Mucosa of rectum (tissue), 2 donors: Measurements from ENCODE around the gene DRGX.

Source experiments
- H3K27ac ChIP-seq, 2 donors: one replicate each; pipeline ENCODE4 v1.7.0; 2013; ENCODE audit warnings: inconsistent platforms in 2 of 2, low read depth in 2 of 2, low read length in 2 of 2
- H3K27me3 ChIP-seq, 2 donors: one replicate each; pipeline ENCODE4 v1.7.0; 2013; ENCODE audit warnings: low read length in 2 of 2; ENCODE audit not compliant: control insufficient read depth in 2 of 2, insufficient read depth in 2 of 2
- H3K36me3 ChIP-seq, 2 donors: one replicate each; pipeline ENCODE4 v1.7.0; 2013; ENCODE audit warnings: low read length in 2 of 2; ENCODE audit not compliant: control insufficient read depth in 2 of 2, insufficient read depth in 2 of 2
- H3K4me1 ChIP-seq, 2 donors: one replicate each; pipeline ENCODE4 v1.7.0; 2013; ENCODE audit warnings: low read length in 2 of 2, mild to moderate bottlenecking in 1 of 2; ENCODE audit not compliant: control insufficient read depth in 2 of 2, insufficient read depth in 2 of 2
- H3K4me3 ChIP-seq, 2 donors: one replicate each; pipeline ENCODE4 v1.7.0; 2013; ENCODE audit warnings: low read length in 2 of 2
- H3K9ac ChIP-seq, 2 donors: one replicate each; pipeline ENCODE4 v1.7.0; 2013; ENCODE audit warnings: low read length in 2 of 2, low read depth in 1 of 2, mild to moderate bottlenecking in 1 of 2
- H3K9me3 ChIP-seq, 2 donors: one replicate each; pipeline ENCODE4 v1.7.0; 2013; ENCODE audit warnings: low read length in 2 of 2; ENCODE audit not compliant: control insufficient read depth in 2 of 2
- donor health status: healthy.
- donor health status: Normal muscosa, but diverticular disease.

The DRGX gene

GRCh38 chr10:49347827-49348226, 48.1 kb downstream of the DRGX start:
- H3K36me3 ChIP-seq, result no peaks in the 10 kb centered on the region
- H3K4me3 ChIP-seq, result no peak overlapping the region
- no peaks in the 10 kb centered on the region for H3K27me3 ChIP-seq

GRCh38 chr10:49347342-49347741, 48.5 kb downstream of the DRGX start:
- H3K27ac ChIP-seq, result no peak overlapping the region

More at GRCh38 chr10:49347827-49348226, 48.1 kb downstream of the DRGX start:
- Histone ChIP-seq H3K27ac (no peak overlapping the region), H3K9me3 (peaks cover 2 to 3% of the 10 kb centered on the region in 2 donors), H3K4me1 (no peaks in the 10 kb centered on the region), H3K9ac (no peak overlapping the region)

GRCh38 chr10:49344840-49345239, 51.0 kb downstream of the DRGX start:
- H3K27ac ChIP-seq, result no peak overlapping the region
- H3K27me3 ChIP-seq, result no peaks in the 10 kb centered on the region
- no peaks in the 10 kb centered on the region for H3K36me3 ChIP-seq

More at GRCh38 chr10:49347342-49347741, 48.5 kb downstream of the DRGX start:
- no peaks in the 10 kb centered on the region for H3K4me1 ChIP-seq
- H3K9me3 ChIP-seq, result peaks cover 2 to 3% of the 10 kb centered on the region in 2 donors
- H3K27me3 ChIP-seq, result no peaks in the 10 kb centered on the region
- H3K4me3 ChIP-seq, result no peak overlapping the region
- no peaks in the 10 kb centered on the region for H3K36me3 ChIP-seq
- no peak overlapping the region for H3K9ac ChIP-seq

GRCh38 chr10:49338604-49339003, 57.3 kb downstream of the DRGX start:
- no peaks in the 10 kb centered on the region for H3K9me3 ChIP-seq
- no peak overlapping the region for H3K4me3 ChIP-seq
- H3K27me3 ChIP-seq, result no peaks in the 10 kb centered on the region
- no peak overlapping the region for H3K27ac ChIP-seq
- H3K9ac ChIP-seq, result no peak overlapping the region
- no peaks in the 10 kb centered on the region for H3K36me3 ChIP-seq
- H3K4me1 ChIP-seq, result no peaks in the 10 kb centered on the region

More at GRCh38 chr10:49344840-49345239, 51.0 kb downstream of the DRGX start:
- Histone ChIP-seq H3K4me1 (no peaks in the 10 kb centered on the region), H3K9me3 (no peaks in the 10 kb centered on the region), H3K4me3 (no peak overlapping the region), H3K9ac (no peak overlapping the region)

- Histone ChIP-seq H3K27ac (no peak overlapping the region), H3K9me3 (no peaks in the 10 kb centered on the region), H3K4me3 (no peak overlapping the region), H3K4me1 (no peaks in the 10 kb centered on the region), H3K27me3 (no peaks in the 10 kb centered on the region), H3K9ac (no peak overlapping the region), H3K36me3 (no peaks in the 10 kb centered on the region)
These were observed 60.4 kb downstream of the DRGX start for GRCh38 chr10:49335364-49335972.

- no peak overlapping the region for H3K4me3 ChIP-seq
- H3K36me3 ChIP-seq, result no peaks in the 10 kb centered on the region
- H3K9ac ChIP-seq, result no peak overlapping the region
- H3K27ac ChIP-seq, result no peak overlapping the region
- H3K4me1 ChIP-seq, result no peaks in the 10 kb centered on the region
- no peaks in the 10 kb centered on the region for H3K9me3 ChIP-seq
- no peaks in the 10 kb centered on the region for H3K27me3 ChIP-seq
These were observed 60.9 kb downstream of the DRGX start for GRCh38 chr10:49334964-49335363.

- Histone ChIP-seq H3K27me3 (no peaks in the 10 kb centered on the region), H3K4me3 (no peak overlapping the region), H3K4me1 (no peaks in the 10 kb centered on the region), H3K9me3 (no peaks in the 10 kb centered on the region), H3K36me3 (no peaks in the 10 kb centered on the region), H3K9ac (no peak overlapping the region), H3K27ac (no peak overlapping the region)
These were observed 62.7 kb downstream of the DRGX start for GRCh38 chr10:49333192-49333591.

GRCh38 chr10:49332768-49333167, 63.1 kb downstream of the DRGX start:
- Histone ChIP-seq H3K4me1 (no peaks in the 10 kb centered on the region), H3K9me3 (no peaks in the 10 kb centered on the region), H3K9ac (no peak overlapping the region), H3K27ac (no peak overlapping the region), H3K27me3 (no peaks in the 10 kb centered on the region), H3K36me3 (no peaks in the 10 kb centered on the region), H3K4me3 (no peak overlapping the region)

- Histone ChIP-seq H3K4me1 (no peaks in the 10 kb centered on the region), H3K9ac (no peak overlapping the region), H3K27ac (no peak overlapping the region), H3K27me3 (no peaks in the 10 kb centered on the region), H3K9me3 (no peaks in the 10 kb centered on the region), H3K36me3 (no peaks in the 10 kb centered on the region), H3K4me3 (no peak overlapping the region)
These were observed 63.6 kb downstream of the DRGX start for GRCh38 chr10:49332333-49332732.

- no peak overlapping the region for H3K4me3 ChIP-seq
- no peak overlapping the region for H3K27ac ChIP-seq
- no peaks in the 10 kb centered on the region for H3K36me3 ChIP-seq
- H3K27me3 ChIP-seq, result no peaks in the 10 kb centered on the region
- no peaks in the 10 kb centered on the region for H3K9me3 ChIP-seq
- no peaks in the 10 kb centered on the region for H3K4me1 ChIP-seq
- no peak overlapping the region for H3K9ac ChIP-seq
These were observed 64.5 kb downstream of the DRGX start for GRCh38 chr10:49331431-49331830.
